ENCODE results near the gene DNAAF5. TPM values are rescaled to one million over a fixed set of nuclear protein-coding genes. Genes with fewer than 3 reads are reported as not detected.

DNAAF5 gene
- total and polyA plus RNA-seq, 2 of the 4 experiments (the other 2 are of a cell fraction): 12.4 to 32.6 TPM

DNA sequence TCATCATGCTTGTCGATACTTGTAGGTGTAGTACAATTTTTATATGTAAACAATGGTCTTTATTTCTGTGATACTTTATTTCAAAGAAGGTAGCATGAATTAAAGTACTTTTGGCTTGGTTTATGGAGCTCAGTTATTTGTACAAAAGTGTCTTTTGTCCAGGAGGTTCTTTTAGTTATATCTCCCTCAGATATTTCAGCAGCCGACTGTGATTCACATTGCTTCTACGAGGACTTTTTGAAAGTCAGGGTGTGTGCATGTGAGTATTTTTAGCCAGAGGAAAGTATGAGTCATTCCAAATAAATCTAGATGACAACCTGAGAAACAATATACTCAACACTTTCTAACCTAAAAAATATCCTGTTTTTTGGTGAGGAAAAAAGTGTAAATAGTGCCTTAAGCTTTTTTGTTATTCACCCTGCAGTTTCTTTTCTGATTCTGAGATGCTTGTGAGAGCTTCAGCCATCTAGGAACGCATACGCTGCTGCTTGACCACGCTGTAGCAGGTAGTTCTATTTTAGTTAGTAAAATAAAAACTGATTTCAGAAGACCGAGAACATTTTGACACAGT is 105.2 kb downstream of the DNAAF5 start (continued):
- no peak for TF ChIP-seq CTCF (conservative IDR thresholded peaks at IDR 0.05; ENCODE audit: low read depth, low read length)
- TF ChIP-seq MAZ (IDR thresholded peaks at IDR 0.05; ENCODE audit: borderline replicate concordance, low read depth, low read length): peak; percentile 16; the same call in 1 of the 2 replicates
- TF ChIP-seq CEBPB (IDR thresholded peaks at IDR 0.05; ENCODE audit: low read depth, low read length): no peak
- TF ChIP-seq RCOR1 (IDR thresholded peaks at IDR 0.05; ENCODE audit: insufficient replicate concordance, low read length): no peak
- TF ChIP-seq RFX5 (IDR thresholded peaks at IDR 0.05; ENCODE audit: low read depth, low read length): no peak
